ENCODE results near the gene SCAMP5. TPM values are rescaled to one million over a fixed set of nuclear protein-coding genes. Genes with fewer than 3 reads are reported as not detected.

SCAMP5 gene
- total and polyA plus RNA-seq, 2 of the 13 experiments (the other 11 are each of a cell fraction or from before 2014, with no cell fraction given), result 34.3 to 49.0 TPM

- TF ChIP-seq BCLAF1 (IDR thresholded peaks at IDR 0.05), result no peak
- TF ChIP-seq ZHX2 (IDR thresholded peaks at IDR 0.05; ENCODE audit: low read depth), result no peak
- TF ChIP-seq ZHX2 (CRISPR knock-in tag; IDR thresholded peaks at IDR 0.05; ENCODE audit: borderline replicate concordance), result no peak
- no peak for TF ChIP-seq CREB3 (CRISPR knock-in tag; IDR thresholded peaks at IDR 0.05)
- TF ChIP-seq ZFYVE20 (CRISPR knock-in tag; IDR thresholded peaks at IDR 0.05; ENCODE audit: borderline replicate concordance, low read depth), result no peak
- TF ChIP-seq POGZ (CRISPR knock-in tag; IDR thresholded peaks at IDR 0.05), result no peak
- peak; percentile 56; the same call in 1 of the 2 replicates for TF ChIP-seq ZNF543 (CRISPR knock-in tag; IDR thresholded peaks at IDR 0.05)
- TF ChIP-seq TFDP2 (CRISPR knock-in tag; IDR thresholded peaks at IDR 0.05), result no peak
- TF ChIP-seq BRD4 (CRISPR knock-in tag; IDR thresholded peaks at IDR 0.05), result no peak
- no peak for TF ChIP-seq HOMEZ (CRISPR knock-in tag; IDR thresholded peaks at IDR 0.05; ENCODE audit: low read depth)
- TF ChIP-seq ZNF773 (CRISPR knock-in tag; IDR thresholded peaks at IDR 0.05; ENCODE audit: borderline replicate concordance), result no peak
- no peak for TF ChIP-seq RFXAP (CRISPR knock-in tag; IDR thresholded peaks at IDR 0.05; ENCODE audit: borderline replicate concordance)
- no peak for TF ChIP-seq ZNF772 (CRISPR knock-in tag; IDR thresholded peaks at IDR 0.05)
- TF ChIP-seq MAFG (CRISPR knock-in tag; IDR thresholded peaks at IDR 0.05), result no peak
- TF ChIP-seq ZSCAN9 (CRISPR knock-in tag; IDR thresholded peaks at IDR 0.05; ENCODE audit: borderline replicate concordance), result no peak
- TF ChIP-seq ZNF562 (CRISPR knock-in tag; IDR thresholded peaks at IDR 0.05; ENCODE audit: borderline replicate concordance), result no peak
Measured at GRCh38 chr15:74995779-74996765, 709 bp downstream of the SCAMP5 start (continued).

Data from HepG2 (cell line).